Cardiac muscle cell (in vitro differentiated cells and primary cell): ENCODE results near the gene ERICH2. TPM values are rescaled to one million over a fixed set of nuclear protein-coding genes. Genes with fewer than 3 reads are reported as not detected.

Experiments used
- DNase-seq, 2 donors: peaks; one replicate each; pipeline versions ENCODE4 v3.0.0 to v3.0.0-alpha.2; 2010 to 2017; ENCODE audit warnings: low read depth in 1 of 2, low spot score in 1 of 2
- H3K27ac ChIP-seq: fragments of 200-600 bp; sonication (generic); 2 replicates; pipeline ENCODE4 v1.5.1; 2016
- H3K27me3 ChIP-seq: fragments of 200-600 bp; sonication (generic); 2 replicates; pipeline ENCODE4 v1.6.0; 2016; ENCODE audit warnings: control low read depth
- H3K36me3 ChIP-seq: fragments of 200-600 bp; sonication (generic); 2 replicates; pipeline ENCODE4 v1.5.1; 2016; ENCODE audit warnings: control low read depth
- H3K4me1 ChIP-seq: fragments of 200-600 bp; sonication (generic); 2 replicates; pipeline ENCODE4 v1.8.1; 2017; ENCODE audit warnings: low read depth, mild to moderate bottlenecking, mixed run types
- H3K4me3 ChIP-seq: fragments of 200-600 bp; sonication (generic); 2 replicates; pipeline ENCODE4 v1.5.1; 2016; ENCODE audit warnings: mild to moderate bottlenecking
- H3K9me3 ChIP-seq: fragments of 200-600 bp; sonication (generic); 2 replicates; pipeline ENCODE4 v1.5.1; 2017; ENCODE audit warnings: low read depth, mild to moderate bottlenecking, control low read depth
- polyA plus RNA-seq: library from polyadenylated mRNA; unstranded; fragments of >200 nt; fragmentation: Nextera tagmentation; extraction: Ambion mirVana; gene quantifications from 2 replicates; pipeline ENCODE4 v1.2.1, GENCODE V29; 2016
- total RNA-seq: library from RNA; depleted of rRNA; stranded (reverse); fragments of >200 nt; gene quantifications from 2 replicates; pipeline ENCODE4 v1.2.3, GENCODE V29; 2016
- TF ChIP-seq, protein P1 (sequence below): IDR thresholded peaks from 2 replicates; pipeline ENCODE4 v1.5.1; 2012; ENCODE audit warnings: low read depth, mild to moderate bottlenecking, low read length

ERICH2 gene
- total and polyA plus RNA-seq, 2 experiments from 2014 or later, result 1.5 to 6.2 TPM

DNA sequence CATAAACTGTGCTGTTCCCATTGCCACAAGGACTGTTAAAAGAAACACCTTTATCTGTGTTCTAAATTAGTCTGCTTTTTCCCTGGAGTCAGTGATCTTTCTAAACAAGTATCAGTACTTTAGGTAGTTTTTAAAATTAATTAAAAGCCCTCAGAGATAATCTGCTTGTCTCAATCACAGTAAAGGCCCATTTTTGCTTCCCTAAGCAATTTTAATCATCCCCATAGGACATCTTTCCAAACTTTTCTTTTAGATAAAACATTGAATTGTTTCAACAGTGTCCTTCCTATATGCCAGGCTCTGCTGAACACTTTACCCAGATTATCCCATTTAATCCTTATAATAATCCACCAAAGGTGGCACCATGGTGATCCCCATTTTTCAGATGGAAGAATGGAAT is 3.9 kb downstream of the ERICH2 start:
- H3K4me1 ChIP-seq, result peaks cover 5% of the 10 kb centered on the region
- H3K36me3 ChIP-seq, result no peaks in the 10 kb centered on the region
- no peak for DNase-seq
- H3K27me3 ChIP-seq, result no peaks in the 10 kb centered on the region
- H3K9me3 ChIP-seq, result no peaks in the 10 kb centered on the region
- H3K27ac ChIP-seq, result no peak overlapping the region
- TF ChIP-seq, protein P1, sequence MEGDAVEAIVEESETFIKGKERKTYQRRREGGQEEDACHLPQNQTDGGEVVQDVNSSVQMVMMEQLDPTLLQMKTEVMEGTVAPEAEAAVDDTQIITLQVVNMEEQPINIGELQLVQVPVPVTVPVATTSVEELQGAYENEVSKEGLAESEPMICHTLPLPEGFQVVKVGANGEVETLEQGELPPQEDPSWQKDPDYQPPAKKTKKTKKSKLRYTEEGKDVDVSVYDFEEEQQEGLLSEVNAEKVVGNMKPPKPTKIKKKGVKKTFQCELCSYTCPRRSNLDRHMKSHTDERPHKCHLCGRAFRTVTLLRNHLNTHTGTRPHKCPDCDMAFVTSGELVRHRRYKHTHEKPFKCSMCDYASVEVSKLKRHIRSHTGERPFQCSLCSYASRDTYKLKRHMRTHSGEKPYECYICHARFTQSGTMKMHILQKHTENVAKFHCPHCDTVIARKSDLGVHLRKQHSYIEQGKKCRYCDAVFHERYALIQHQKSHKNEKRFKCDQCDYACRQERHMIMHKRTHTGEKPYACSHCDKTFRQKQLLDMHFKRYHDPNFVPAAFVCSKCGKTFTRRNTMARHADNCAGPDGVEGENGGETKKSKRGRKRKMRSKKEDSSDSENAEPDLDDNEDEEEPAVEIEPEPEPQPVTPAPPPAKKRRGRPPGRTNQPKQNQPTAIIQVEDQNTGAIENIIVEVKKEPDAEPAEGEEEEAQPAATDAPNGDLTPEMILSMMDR, result no peak
- H3K4me3 ChIP-seq, result no peak overlapping the region

DNA sequence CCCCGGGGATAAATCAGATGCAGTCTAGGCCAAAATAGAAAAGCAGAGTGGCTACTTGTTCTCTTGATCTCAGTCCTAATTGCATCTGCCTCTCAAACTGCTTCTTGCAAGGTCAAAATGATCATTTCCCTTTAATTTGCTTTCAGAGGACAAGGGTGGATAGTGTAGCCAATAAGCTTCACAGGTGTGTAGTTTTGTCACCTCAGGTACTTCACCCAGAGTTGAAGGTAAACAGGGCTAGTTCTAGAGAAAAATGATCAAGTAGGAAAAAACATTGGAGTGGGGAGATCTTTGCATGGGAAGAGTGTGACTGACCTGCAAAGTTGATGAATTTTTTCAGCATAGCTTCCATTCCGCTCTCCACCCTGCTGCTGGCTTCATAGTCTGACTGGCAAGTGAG is 8.7 kb downstream of the ERICH2 start:
- Histone ChIP-seq H3K27me3 (no peaks in the 10 kb centered on the region), H3K36me3 (no peaks in the 10 kb centered on the region), H3K4me3 (no peak overlapping the region), H3K27ac (no peak overlapping the region), H3K9me3 (no peaks in the 10 kb centered on the region), H3K4me1 (peaks cover 2% of the 10 kb centered on the region)
- TF ChIP-seq, protein P1, result no peak
- no peak for DNase-seq

DNA sequence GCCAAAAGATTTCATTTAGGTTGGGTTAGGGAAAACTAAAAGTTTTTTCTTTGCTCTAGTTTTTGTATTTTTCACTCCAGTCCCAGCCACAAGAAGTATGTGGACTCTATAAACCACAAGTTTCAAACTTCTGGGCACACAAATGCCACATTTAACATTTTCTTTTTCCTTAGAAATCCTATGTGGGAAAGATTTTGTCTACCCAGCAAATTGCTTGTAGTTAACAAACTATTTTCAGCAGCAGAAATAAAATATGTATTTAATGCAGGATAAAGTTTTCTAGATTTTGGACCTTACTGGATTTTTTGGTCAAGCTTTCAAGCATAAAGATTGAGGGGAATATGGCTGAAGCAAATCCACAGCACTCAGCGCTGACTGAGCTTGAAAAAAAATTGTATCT is 9.1 kb downstream of the ERICH2 start:
- DNase-seq, result no peak
- no peaks in the 10 kb centered on the region for H3K36me3 ChIP-seq
- TF ChIP-seq, protein P1, result no peak
- no peak overlapping the region for H3K4me3 ChIP-seq
- H3K27ac ChIP-seq, result no peak overlapping the region
- H3K4me1 ChIP-seq, result peaks cover 2% of the 10 kb centered on the region
- no peaks in the 10 kb centered on the region for H3K9me3 ChIP-seq
- no peaks in the 10 kb centered on the region for H3K27me3 ChIP-seq

DNA sequence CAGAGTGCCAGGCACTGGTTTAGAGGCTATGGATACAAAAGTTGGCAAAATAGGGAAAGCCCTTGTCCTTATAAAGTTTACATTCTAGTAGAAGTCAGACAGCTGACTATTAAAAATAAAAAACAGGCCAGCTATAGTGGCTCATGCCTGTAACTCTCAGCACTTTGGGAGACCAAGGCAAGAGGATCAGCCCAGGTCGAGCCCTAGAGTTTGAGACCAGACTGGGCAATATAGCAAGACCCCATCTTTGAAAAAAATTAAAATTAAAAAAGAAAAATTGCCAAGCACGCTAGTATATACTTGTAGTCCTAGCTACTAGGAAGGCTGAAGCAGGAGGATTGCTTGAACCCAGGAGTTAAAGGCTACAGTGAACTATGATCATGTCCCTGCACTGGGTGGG is 12.5 kb downstream of the ERICH2 start:
- TF ChIP-seq, protein P1, result no peak
- peaks cover 2% of the 10 kb centered on the region for H3K4me1 ChIP-seq

DNA sequence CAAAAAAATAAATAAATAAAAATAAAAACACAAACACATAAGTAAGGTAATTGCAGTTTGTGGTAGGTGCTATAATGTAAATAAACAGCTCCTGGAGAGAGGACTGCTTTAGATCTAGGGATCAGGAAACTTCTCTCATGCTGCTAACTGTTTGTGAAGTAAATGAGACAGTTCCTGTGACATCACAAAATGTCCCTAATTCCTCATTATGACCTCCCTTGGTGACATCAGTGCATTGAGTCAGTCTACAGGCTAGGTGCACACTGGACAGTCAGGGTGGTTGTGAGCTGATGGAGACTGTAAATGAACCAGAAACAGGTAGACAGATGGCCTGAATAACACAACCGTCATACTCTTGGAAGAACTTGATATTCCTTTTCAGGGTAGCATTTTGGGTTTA is 13.4 kb downstream of the ERICH2 start:
- Histone ChIP-seq H3K27me3 (no peaks in the 10 kb centered on the region), H3K4me3 (no peak overlapping the region), H3K9me3 (no peaks in the 10 kb centered on the region), H3K4me1 (peaks cover 2% of the 10 kb centered on the region), H3K27ac (no peak overlapping the region), H3K36me3 (no peaks in the 10 kb centered on the region)
- DNase-seq, result no peak
- TF ChIP-seq, protein P1, result no peak

More for the DNA sequence above, 12.5 kb downstream of the ERICH2 start:
- Histone ChIP-seq H3K27me3 (no peaks in the 10 kb centered on the region), H3K36me3 (no peaks in the 10 kb centered on the region), H3K9me3 (no peaks in the 10 kb centered on the region), H3K4me3 (no peak overlapping the region), H3K27ac (no peak overlapping the region)
- DNase-seq, result no peak

DNA sequence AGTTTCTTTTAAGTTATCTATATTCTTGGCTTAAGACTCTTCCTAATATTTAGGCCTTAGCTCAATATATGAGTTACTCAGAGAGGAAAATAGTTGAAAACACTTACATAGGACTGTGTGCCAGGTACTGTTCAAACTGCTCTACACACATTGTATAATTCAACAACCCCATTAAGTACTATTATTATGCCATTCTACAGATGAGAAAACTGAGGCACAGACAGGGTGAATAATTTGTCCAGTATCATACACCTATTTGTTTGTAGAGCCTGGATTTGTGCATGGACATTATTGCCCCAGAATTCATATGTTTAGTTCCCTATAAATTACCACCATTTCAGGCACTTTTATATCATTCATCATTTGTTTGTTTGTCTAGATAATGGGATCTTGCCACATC is 28.8 kb downstream of the ERICH2 start:
- no peak for DNase-seq
- H3K27me3 ChIP-seq, result no peaks in the 10 kb centered on the region

More for the DNA sequence above, 28.8 kb downstream of the ERICH2 start:
- Histone ChIP-seq H3K9me3 (no peaks in the 10 kb centered on the region), H3K36me3 (no peaks in the 10 kb centered on the region), H3K27ac (no peak overlapping the region), H3K4me1 (no peaks in the 10 kb centered on the region), H3K4me3 (no peak overlapping the region)
- TF ChIP-seq, protein P1, result no peak
